Measurements from ENCODE around the gene LRRC4C. TPM values are rescaled to one million over a fixed set of nuclear protein-coding genes. Genes with fewer than 3 reads are reported as not detected.
"Not testable (repeated sequence)": the region's sequence is repeated elsewhere in the genome, so short reads cannot be mapped to it uniquely, and the experiment has no call there.

Gene LRRC4C
- total RNA-seq, 4 donors from 2014 or later = 0.38 to 3.5 (median 0.95) TPM; not detected in 1

DNA sequence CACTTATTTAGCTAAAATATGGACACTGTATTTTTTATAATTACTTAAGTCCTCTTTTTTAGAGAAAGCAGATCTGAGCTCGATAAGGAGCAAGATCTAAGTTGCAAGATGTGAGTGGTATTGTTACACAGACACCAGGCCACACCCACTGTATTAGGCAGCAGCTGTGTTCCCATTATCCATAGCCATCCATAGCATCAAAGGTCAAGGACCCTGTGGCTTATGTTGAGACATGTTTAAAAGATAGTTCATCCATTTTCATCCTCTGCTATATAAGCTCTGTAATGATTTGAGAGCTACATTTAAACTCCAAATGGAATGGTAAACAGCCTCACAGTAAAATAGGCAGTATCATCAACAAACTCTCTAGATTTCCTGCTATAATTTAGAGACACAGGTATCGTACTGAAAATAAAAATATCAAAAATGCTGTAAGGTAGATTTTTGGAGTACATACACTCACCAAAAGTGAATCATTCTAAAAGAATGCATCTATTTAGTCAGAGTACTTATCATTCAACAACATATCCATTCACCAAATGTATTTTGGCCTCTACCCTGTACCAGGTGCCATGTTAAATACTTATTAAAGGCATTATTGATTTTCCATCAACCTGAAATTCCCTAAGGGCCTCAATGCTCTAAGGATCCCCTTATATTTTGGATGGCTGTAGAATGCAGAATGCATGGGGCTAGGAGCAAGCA is 574.0 kb downstream of the LRRC4C start:
- TF ChIP-seq, protein P1, sequence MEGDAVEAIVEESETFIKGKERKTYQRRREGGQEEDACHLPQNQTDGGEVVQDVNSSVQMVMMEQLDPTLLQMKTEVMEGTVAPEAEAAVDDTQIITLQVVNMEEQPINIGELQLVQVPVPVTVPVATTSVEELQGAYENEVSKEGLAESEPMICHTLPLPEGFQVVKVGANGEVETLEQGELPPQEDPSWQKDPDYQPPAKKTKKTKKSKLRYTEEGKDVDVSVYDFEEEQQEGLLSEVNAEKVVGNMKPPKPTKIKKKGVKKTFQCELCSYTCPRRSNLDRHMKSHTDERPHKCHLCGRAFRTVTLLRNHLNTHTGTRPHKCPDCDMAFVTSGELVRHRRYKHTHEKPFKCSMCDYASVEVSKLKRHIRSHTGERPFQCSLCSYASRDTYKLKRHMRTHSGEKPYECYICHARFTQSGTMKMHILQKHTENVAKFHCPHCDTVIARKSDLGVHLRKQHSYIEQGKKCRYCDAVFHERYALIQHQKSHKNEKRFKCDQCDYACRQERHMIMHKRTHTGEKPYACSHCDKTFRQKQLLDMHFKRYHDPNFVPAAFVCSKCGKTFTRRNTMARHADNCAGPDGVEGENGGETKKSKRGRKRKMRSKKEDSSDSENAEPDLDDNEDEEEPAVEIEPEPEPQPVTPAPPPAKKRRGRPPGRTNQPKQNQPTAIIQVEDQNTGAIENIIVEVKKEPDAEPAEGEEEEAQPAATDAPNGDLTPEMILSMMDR (IDR thresholded peaks at IDR 0.05) = no peak
- no peak for ATAC-seq (ENCODE audit: low FRiP score)
- no peak for DNase-seq (ENCODE audit: low spot score)

DNA sequence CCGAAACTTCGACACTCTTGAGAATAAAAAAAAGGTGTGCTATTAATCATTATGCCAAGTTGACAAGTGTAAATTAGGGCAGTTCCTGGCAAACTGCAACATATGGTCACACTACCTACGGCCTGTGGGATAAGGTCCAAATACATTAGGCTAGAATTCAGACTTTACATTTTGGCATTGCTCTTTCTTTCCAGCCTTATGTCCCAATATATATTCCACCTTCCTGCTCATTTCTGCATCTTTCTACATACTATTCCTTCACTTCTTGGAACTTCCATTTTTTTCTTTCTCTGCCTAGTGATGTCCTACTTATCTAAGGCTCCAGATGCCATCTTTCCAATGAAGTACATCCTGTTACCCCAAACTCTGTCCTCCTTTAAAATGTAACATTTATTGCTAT is 577.2 kb downstream of the LRRC4C start:
- DNase-seq (ENCODE audit: low spot score) (no peak), ATAC-seq (ENCODE audit: low FRiP score) (no peak)
- TF ChIP-seq, protein P1 (IDR thresholded peaks at IDR 0.05) = no peak

DNA sequence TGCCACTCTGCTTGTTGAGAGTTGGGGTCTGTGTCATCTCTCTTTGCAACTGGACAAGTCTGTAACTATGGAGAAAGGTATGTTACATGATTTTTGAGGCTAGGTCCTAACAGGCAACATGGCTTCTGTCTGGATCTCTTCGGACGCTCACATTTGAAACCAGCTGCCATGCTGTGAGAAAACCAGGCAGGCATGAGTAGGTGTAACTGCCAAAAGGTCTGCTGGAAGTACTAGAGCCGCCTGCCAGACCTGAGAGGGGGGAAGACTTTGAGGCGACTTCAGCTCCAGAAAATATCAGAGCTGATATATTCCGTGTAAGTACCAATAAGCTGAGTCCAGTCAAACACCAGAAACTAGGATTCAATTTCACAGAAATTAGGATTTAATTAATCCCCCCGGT is 579.5 kb downstream of the LRRC4C start:
- no peak for DNase-seq (ENCODE audit: low spot score)
- ATAC-seq (ENCODE audit: low FRiP score) = no peak
- TF ChIP-seq, protein P1 (IDR thresholded peaks at IDR 0.05) = no peak

DNA sequence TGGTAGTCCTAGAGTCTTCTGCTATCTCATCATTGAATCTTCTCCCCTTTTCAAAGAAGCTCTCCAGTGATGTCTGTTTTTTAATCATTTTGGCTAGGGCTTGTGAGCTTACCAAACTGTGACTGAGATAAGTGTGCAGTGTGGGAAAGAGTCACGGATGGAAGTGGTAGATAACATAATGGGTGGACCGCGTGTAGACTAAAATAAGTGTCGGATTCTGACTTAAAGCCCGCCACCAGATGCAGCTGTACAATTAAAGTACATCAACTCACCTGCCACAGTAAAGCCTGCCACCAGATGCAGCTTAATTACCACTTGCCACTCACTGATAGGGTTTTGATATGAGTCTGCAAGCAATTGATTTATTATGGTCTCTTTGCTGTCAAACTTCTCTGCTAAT is 581.5 kb downstream of the LRRC4C start:
- no peak for DNase-seq (ENCODE audit: low spot score)
- ATAC-seq (ENCODE audit: low FRiP score) = no peak
- TF ChIP-seq, protein P1 (IDR thresholded peaks at IDR 0.05) = no peak

DNA sequence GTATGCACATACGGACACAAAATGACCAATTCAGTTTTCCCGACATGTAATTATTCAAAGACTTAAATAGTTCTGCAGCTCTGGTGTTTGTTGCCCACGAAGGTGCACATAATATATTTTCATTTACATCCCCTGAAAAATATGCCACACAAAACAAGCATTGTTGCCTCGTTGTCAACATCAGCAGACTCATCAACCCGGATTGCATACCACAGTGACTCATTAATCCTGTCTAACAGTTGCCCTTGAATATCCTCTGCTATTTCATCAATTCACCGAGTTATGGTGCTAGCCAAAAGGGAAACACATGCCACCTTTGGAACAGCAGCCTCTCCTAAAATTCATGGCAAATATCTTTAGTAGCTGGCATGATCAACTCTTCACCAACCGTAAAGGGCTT is 582.2 kb downstream of the LRRC4C start:
- DNase-seq (ENCODE audit: low spot score) = no peak
- TF ChIP-seq, protein P1 (IDR thresholded peaks at IDR 0.05) = no peak
- ATAC-seq (ENCODE audit: low FRiP score) = no peak

DNA sequence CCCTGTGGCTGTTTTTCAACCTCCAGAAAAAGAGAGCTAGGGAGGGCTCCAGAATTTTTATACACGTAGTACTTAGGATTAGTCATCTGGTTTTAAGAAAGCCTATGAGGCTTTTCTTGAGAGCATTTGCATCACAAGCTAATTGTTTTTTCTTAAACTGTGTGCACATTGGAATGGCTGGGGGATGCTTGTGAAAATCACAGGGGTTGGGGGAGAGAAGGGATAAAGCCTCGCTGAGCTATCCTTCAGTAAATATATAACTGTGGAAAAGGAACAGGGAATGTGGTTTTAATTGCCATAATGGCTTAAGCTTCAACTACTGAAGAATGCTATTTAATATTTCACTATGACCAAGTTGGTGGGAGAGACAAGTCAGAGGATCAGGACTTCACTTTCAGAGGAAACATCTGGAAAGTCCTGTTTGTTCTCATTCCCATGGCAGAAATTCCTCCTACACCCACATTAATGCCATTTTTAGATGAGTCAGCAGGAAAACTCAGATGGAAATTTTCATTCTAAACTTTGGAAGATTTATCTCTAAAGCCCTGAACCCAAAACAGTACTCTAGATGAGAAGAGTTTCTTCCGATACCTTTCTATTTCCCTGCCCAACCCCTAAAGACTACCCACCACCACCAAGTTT is 591.3 kb downstream of the LRRC4C start:
- ATAC-seq (ENCODE audit: low FRiP score) = no peak
- DNase-seq (ENCODE audit: low spot score) = no peak
- TF ChIP-seq, protein P1 (IDR thresholded peaks at IDR 0.05) = no peak

DNA sequence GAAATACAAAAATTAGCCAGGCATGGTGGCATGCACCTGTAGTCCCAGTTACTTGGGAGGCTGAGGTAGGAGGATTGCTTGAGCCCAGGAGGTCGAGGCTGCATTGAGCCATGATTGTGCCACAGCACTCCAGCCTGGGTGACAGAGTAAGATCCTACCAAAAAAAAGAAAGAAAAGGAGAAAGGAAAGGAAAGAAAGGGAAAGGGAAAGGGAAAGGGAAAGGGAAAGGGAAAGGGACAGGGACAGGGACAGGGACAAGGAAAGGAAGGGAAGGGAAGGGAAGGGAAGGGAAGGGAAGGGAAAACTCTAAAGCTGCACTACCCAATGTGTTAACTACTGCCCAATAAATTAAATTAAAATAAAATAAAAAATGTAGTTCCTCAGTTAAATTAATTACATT is 601.7 kb downstream of the LRRC4C start:
- not testable (repeated sequence) for ATAC-seq (ENCODE audit: low FRiP score); DNase-seq (ENCODE audit: low spot score)

Data from omental fat pad (tissue), 4 donors.